ENCODE measurements around the gene ZNF385B.

DNA sequence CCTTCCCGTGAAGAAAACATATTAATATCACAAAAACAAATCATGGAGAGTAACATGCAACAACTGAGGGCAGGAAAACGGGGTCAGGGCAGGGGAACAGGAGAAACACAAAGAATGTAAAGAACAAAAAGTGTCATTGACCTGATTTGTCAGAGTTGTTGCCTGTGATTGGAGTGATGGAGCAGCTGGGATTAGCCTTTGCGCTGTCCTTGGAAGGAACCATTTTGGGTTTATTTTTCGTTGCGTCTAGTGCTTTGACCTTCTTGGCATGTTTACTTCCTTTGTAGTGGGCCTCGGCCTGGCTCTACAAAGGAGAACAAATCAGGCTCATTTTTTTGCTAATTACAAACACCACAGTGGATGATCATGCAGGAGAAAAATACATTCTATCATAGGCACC is 378.3 kb downstream of the ZNF385B start:
- TF ChIP-seq, protein P1, sequence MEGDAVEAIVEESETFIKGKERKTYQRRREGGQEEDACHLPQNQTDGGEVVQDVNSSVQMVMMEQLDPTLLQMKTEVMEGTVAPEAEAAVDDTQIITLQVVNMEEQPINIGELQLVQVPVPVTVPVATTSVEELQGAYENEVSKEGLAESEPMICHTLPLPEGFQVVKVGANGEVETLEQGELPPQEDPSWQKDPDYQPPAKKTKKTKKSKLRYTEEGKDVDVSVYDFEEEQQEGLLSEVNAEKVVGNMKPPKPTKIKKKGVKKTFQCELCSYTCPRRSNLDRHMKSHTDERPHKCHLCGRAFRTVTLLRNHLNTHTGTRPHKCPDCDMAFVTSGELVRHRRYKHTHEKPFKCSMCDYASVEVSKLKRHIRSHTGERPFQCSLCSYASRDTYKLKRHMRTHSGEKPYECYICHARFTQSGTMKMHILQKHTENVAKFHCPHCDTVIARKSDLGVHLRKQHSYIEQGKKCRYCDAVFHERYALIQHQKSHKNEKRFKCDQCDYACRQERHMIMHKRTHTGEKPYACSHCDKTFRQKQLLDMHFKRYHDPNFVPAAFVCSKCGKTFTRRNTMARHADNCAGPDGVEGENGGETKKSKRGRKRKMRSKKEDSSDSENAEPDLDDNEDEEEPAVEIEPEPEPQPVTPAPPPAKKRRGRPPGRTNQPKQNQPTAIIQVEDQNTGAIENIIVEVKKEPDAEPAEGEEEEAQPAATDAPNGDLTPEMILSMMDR (IDR thresholded peaks at IDR 0.05) = no peak
- no peak for TF ChIP-seq POLR2A (IDR thresholded peaks at IDR 0.05)

All from Peyer's patch (tissue), 4 donors.